GM18508 (cell line): Measurements from ENCODE around the gene AMFR.

Experiments
- ATAC-seq: cut with Tn5 transposase; IDR thresholded peaks from one replicate; pipeline ENCODE4 v1.9.1; 2021; ENCODE audit warnings: moderate number of reproducible peaks; ENCODE audit not compliant: insufficient read depth, unreplicated experiment

AMFR gene

DNA sequence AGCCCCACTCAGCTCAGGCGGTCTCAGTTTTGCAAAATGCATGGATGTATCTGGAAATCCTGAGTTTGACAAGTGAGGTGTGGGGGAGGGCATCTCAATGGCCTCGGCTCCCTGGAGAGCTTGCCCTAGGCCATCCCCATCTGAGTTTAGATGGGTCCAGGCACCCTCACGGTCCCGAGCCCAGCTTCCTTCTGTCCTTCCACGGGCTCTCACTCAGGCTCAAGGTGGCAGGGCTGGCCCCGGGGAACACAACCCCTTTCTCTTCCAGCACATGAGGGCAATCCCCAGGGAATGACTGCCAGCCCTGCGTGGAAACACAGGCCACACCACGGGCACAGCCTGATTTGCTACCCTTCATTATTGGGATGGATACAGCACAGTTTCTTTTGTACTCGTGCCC, 58.4 kb downstream of the AMFR start:
- ATAC-seq: no peak

DNA sequence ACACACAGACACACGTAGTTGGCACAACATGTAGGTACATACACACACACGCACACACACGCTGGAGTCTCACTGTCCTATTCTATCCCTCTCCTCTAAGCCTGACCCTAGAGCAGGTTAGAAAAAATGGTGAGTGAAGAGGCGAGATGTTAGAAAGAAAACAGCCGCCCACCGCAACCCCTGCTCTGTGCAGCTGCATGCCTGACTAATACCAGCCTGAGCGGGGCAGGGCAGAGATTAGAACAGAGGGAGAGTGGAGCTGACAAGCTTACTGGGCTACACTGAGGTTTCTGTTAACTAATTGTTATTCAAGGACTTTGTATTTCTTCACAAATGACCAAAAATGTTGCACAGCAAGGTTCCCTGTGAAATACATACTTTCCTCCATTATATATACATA, 59.8 kb downstream of the AMFR start:
- no peak for ATAC-seq

DNA sequence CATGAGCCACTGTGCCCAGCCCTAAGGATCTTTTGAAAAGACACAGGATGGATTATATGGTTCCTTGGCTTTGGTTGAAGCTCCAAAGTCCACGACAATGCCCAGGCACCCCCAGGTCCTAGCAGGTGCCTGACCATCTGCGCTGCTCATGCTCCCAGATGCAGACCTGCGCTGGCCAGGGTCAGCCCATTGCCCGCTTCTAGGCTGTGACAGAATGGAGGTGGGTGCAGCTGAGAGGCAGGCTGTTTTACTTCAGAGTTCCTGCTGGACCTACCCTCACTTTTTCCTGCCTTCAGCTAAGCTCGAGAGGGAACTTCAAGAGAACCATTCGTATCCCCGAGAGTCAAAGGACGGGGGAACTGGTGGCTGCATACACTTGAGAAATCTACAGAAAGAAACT, 60.5 kb downstream of the AMFR start:
- ATAC-seq: no peak

DNA sequence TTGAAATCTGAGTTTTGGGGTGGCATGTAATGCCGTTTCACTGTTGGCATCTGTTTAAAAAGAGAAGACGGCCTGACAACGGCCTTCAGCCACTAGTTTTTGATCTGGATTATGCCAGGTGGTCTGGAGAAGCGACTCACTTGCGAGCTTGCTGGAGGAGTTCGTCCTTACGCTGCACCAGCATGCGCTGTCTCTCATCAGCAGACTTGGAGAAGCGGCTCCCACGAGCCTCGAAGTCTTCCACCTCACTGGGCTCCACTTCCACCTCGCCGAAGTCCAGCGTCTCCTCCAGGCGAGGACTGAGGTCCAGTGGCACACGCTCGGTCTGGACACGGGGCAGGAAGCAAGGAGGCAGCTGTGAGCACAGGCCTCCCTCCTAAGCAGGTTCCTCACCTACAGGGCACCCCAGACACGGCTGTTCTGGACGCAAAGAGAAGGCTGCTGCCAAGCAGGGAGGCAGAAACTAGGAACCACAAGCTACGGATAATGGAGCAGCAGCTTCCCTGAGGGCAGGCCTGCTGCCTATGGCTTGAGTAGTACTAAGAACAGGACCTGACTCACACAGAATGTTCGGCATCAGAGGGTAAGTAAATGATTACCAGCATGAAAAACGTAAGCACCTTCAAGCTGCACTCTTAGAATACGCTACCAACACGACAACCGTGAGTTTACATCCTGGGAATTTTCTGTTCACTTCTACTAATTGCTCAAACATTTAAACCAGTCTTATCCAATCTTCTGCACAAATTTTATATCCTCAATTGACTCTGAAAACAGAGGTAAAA, 61.4 kb downstream of the AMFR start:
- ATAC-seq: no peak

DNA sequence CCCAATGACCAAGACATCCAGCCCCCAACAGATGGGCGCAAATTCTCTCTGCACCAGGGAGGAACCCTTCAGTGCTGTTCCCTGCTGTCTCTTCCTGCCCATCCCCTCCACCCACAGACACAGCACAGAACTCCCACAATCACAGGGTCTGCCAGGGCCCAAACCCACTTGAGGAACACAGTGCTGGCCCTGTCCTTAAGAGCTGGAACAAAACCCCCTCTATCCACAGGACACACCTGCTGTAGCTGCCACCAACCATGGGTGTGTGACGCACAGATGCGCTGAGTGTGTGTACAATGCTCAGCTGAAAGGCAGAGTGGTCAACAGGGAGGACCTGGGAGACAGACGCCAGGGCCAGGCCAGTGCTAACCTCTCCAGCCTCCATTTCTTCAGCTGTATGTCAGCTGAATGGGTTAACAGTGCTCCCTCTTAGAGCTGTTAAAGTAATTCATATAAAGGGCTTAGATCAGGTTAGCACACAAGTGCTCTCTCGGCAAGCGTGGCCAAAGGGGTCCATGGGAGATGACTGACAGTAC, 62.1 kb downstream of the AMFR start:
- no peak for ATAC-seq

DNA sequence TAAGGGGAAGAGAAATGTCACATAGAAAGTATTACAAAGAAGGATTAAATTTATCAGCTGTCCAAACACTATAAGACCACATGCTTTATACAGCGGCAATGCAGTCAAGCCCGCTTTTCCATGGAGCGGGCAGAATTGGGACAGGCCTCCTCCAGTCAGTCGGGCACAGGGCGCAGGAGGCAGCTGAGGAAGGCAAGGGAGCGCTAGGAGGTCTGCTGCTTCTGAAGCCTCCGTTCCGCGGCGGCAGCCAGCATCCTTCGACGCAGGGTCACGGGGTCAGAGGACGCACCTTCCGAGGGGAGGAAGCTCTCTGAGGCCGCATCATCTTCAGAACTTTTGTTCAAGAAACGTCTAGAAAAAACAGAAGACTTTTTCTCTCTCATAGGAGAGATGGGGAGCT, 62.6 kb downstream of the AMFR start:
- no peak for ATAC-seq

DNA sequence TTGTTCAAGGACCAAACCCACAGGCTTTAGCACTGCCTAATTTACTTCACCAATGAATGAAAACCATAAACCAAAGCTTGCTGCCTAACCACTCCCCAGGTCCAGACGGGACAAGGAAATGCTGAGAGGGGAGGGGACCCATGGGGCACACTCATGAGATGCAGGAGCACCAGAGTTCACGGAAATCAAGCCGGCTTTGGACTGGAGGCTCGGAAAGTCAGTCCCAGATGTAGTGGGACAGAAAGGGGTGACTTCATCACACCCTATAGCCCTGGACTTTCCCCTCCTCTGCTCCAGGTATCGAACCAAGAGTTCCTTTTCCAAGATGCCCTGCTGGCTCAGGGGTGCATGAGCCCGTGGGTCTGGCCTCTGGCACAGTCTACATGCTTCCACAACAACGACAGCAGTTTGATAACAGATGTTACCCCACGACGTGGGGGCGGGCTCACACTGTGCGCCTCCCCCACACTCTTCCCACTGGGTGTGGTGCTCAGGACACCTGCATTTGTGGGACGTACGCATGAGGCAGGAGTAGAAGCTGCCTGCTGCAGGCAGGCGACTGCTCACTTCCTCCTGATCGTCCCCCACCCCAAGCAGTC, 63.2 kb downstream of the AMFR start:
- no peak for ATAC-seq

DNA sequence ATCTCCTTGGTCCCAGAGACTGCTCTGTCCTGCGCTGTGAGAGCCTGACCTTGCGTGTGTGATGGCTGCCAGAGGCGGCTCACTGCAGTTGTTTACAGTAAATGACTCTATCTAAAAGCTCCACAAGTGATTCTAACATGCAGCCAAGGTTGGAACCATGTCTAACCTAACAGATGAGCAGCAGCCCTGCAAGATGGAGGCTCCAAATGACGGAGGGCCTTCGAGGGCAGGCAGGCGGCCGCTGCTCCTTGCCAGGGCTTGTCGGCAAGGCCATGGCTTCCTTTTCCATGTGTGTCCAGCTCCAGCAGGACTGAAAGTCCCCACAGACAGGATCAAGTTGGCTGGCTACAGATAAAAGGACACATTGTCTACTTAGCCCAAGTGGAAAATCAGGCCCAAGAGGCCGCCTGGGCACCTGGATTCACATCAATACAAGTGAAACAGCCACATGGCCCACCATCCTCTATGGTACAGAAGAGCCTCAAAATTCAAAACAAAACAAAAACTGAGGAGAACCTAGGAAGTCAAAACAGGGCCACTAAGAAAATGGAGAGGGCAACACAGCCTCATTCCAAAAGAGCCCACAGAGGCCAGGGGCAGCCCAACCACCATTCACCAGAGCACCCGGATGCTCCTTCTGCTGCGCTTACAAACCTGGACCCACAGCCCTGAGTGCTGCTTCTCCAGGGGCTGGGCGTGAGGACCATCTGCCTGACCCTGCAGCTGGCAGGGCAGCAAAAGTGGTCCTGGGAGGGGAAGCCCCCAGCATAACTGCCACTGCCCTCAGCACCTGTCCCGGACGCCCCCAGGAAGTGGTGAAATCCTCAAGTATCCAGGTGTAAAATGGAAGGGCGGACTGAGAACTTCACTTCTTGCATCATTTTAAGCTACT, 65.0 kb downstream of the AMFR start:
- no peak for ATAC-seq

DNA sequence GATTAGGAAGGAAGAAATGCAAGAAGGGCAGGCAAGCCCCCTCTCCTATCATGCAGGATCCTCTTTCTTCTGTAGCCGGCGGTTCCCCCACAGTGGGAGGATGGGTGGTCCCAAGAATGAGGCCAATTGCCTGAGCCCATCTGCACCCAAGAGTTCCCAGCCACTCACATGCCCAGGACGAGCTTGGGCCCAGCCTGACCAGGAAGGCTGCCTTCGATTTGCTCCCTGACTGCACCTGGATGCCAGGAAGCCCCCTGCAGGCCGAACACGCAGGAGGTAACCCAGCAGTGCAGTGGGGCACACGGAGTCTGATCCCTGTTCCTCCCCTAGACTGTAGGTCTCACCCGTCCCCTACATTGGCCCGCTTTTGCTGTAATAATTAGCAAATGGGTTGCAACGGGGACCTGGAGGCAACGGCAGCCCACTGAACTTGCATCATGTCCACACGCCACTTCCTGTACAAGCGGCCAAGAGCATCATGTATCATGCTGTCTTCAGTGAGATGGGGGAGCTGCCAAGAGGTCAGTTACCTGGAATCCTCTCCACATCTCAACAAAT, 67.5 kb downstream of the AMFR start:
- ATAC-seq: no peak

DNA sequence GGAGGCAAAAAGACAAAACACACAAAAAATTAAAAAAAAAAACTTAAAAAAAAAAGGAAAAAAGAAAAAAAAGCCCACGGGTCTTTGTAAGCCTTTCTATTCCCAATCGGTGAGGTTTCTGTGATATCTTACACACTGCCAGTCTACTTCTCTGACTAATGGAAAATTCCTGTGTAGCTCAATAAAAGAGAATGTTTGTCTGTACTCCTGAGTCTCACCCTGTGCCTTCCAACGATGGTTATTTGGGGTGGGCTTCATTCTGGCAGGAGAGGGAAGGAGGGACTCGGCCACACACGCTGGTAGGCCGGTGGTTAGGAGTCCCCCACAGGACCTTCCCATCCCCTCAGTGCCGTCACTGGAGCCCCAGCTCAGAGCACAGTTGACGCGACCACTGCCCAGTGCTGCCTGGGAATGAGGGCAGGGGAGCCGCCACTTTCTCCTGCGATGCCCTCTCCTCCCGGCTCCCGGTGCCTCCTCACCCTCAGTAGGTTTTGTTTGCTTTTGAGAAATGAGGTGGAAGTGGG, 68.0 kb downstream of the AMFR start:
- ATAC-seq: no peak

DNA sequence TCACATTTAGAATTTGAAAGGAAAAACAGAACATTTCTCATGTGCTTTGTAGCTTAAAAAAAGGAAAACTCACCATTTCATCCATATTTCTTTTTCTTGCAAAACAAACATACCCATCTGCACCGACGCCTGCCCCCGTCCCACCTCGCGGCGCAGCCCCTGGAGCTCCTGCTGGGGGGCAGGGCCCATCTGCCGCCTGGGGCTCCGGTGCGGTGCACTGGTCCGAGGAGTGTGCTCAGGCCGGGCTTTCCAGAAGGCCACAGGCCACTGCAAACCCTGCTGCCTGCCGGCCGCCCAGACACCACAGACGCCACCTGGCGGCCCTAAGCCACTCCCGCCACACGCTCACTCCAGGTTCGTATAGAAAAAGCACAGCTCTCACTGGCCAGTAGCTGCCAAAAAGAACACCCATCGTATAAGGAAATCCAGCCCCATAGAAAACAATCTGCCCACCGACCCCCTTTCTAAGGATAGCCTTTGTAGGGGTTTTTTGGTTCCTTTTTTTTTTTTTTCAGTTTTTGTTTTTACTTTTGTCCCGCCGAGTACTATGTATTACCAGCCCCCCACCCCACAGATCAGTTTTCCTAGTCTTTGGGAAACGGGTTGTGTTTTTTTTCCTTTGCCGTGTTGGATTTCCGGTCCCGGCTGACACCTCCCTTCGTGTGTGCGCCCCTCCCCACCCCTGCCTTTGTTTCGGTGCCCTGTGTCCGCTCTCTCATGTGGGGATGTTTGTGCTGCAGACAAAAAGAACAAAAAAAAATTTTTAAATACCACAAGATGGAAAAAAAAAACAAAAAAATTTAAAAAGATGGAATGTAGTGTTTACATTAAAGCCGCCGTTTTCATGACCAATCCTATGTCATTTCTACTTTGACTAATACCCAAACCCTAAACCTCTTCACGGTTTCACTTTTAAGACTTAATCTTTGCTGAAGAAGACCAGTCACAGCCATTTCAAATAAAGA, 68.8 kb downstream of the AMFR start:
- ATAC-seq: peak; percentile 66

DNA sequence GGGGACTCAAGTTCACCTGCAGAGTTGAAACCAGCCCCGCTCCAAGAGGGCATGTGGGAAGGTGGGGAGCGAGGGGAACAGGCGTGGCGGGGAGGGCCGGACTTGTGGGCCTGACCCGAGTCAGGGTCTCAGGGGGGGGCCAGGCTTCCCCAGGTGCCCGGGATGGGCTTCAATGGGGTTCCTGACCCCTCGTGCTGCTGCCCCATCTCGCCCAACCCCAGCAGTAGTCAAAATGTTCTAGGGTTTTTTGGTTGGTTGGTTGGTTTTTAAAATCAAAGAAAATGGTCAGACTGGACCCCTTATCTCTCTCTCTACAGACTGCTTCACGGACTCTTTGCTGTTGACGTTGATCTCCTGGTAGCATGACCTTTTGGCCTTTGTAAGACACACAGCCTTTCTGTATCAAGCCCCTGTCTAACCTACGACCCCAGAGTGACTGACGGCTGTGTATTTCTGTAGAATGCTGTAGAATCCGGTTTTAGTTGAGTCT, 69.5 kb downstream of the AMFR start:
- ATAC-seq: no peak

DNA sequence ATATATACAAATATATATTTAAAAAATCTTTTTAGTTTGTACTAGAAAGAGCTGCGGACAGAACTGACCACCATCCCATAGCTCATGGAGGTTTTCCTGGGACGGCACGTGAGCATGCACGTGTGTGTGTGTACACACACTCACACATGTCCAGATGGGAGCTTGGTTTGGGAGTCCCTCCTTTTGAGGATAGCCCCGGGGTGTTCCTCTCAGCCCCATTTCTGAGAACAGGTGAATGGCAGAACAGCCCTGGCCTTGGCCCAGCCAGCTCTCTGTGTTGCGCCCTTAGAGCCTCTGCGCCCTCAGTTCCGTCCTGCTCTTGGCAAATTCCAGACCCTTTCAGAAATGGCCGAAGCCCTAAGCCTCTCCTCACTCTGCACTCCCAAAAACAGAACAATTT, 70.1 kb downstream of the AMFR start:
- ATAC-seq: no peak

DNA sequence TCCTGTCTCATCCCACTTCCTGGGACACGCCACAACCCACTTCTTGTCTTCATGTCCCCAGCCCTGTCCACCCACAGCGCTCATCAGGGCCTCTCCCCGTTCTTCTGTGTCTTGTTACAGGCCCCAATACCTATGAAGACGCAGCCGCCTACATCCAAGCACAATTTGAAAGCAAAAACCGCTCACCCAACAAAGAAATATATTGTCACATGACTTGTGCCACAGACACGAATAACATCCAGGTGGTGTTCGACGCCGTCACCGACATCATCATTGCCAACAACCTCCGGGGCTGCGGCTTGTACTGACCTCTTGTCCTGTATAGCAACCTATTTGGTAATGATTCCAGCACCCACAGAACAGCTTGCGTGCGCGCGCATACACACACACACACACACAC, 70.6 kb downstream of the AMFR start:
- ATAC-seq: no peak

DNA sequence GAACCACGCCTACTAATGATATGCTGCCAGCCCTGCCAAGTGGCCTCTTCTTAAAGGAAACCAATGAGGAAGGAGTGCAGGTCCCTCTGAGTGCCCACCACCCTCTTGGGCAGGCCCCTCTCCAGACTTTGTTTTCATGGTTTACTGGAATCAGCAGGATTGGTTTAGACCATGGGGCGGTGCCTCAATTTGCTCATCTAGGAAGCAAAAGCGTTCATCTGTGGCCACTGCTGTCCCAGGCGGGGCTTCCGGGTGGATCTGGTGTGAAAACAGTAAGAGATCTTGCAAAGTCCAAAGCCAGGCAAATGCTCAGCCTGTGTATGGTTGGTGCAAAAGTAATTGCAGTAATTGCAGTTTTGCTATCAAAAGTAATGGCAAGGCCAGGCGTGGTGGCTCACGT, 71.3 kb downstream of the AMFR start:
- no peak for ATAC-seq

DNA sequence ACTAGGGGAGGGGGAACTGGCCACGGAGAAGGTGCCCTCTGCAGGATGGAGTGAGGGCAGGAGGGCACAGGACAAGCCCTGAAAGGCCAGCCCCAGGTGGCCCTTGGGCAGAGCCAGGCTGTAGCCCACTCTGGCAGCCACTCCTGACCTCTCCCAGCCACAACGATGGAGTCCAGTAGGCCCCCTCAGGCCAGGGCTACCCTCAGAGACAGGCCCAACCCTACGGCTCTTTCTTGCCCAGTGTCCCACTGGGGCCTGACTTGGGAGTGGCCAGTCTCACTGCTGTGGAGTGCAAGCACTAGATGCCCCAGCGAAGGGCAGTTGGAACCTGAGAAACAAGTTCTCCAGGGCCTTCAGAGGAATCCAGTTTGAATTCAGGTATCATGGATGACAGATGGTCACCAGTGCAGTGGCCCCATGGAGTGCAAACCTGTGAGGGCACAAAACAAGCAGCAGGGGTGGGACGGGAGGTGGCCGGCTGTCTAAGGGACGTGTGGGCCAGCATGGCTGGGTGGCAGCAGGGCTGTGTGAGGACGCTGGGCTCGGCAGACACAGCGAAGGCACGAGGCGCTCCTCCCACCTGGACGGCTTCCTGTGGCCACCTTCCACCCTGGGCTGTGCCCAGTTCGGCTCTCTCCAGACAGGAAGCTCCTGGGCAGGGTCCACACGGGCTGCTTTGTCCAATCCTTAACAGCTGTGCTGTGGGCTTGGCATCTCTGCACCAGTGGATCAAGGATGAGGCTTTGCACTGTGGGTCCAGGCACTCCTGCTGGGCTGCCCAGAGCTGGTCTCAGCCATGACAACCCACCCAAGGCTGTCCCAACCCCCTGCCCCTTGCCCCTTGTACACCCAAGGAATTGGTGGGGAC, 72.1 kb downstream of the AMFR start:
- no peak for ATAC-seq

DNA sequence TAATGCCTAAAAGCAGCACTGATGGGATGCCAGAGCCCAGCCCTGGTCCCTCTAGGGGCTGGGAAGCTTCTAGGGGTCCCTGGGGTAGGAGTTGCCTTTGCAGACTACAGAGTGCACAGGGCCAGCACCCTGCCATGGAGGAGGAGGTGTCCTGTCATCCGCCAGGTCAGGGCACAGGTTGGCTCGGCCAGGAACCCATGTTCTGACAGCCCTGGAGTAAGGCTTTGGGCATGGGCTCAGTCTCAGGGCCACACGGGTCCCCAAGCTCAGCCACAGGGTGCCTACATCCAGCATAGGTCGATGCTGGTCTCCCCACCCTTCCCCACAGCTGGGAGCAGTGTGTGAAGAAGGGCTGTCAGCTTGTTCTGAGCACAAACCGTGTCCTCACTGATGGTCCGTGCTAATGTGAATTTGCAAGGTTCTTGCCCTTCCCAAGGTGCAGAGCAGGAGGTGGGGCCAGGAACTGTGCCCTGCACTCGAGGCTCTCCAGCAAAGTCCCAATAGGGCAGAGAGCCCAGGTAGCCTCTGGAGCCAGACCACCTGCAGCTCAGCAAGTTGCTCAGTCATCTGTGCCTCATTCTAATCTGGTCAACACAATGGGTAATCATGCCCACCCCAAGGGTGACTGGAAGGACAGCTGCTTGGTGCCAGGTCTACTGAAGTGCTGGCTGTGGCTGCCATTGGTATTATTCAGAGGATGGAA, 72.8 kb downstream of the AMFR start:
- ATAC-seq: no peak

DNA sequence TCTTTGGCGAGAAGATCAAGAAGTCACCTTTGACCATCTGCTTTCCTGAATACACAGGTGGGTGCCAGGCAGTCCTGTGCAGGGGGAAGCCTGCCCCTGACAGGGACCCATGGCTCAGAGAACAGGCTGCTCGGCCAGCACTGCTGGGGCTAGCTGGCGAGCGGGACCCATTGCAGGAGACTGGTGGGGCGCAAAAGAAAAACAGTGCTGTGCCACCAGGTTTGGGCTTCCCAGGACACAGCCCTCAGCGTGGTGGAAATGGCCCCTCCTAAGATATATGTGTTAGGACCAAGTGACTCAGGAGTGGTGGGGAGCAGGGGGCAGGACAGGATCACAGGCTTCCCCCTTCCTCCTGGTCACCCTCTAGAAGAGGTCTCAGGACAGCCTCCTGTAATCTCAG, 73.9 kb downstream of the AMFR start:
- ATAC-seq: no peak
